DOHH2 (cell line): ENCODE results near the gene SLC17A3.

Experiments used
- CTCF ChIP-seq: fragments of 200-600 bp; sonication (generic); IDR thresholded peaks from one replicate; pipeline ENCODE4 v1.5.1; 2014; ENCODE audit warnings: antibody characterized with exemption, mild to moderate bottlenecking, low read depth, low read length; ENCODE audit not compliant: poor library complexity, severe bottlenecking
- EZH2phosphoT487 ChIP-seq: fragments of 200-600 bp; sonication (generic); IDR thresholded peaks from 2 replicates; pipeline ENCODE4 v1.6.1; 2017; ENCODE audit warnings: borderline replicate concordance, mild to moderate bottlenecking, antibody characterized with exemption, low read length, moderate library complexity, mixed read lengths

- no peak for TF ChIP-seq CTCF
- no peak for TF ChIP-seq EZH2phosphoT487
These were observed 1.5 kb upstream of the SLC17A3 start for GRCh38 chr6:25875563-25875905.
